MCF 10A (cell line): ENCODE results near the gene KCNMA1. TPM values are rescaled to one million over a fixed set of nuclear protein-coding genes. Genes with fewer than 3 reads are reported as not detected.

Experiments used
- BruUV-seq: library from RNA; stranded (reverse); fragments of 400-500 nt; replicated peaks from 2 replicates; lab custom pipeline; 2021; lab: Mats Ljungman, UMichigan
- CTCF ChIA-PET: fragments of 300-600 bp; sonication (Branson Sonifier 250); formaldehyde crosslinking; extraction: SDS; loops from one replicate; lab custom pipeline; 2021; ENCODE audit warnings: antibody characterized with exemption, inconsistent platforms; lab: Yijun Ruan, JAX
- POLR2A ChIA-PET: fragments of 300-600, 350-650 bp; sonication (Branson Sonifier 250); formaldehyde crosslinking; extraction: SDS; loops from one replicate; lab custom pipeline; 2020; ENCODE audit warnings: antibody characterized with exemption, inconsistent platforms; lab: Yijun Ruan, JAX
- DNase-seq: peaks from one replicate; pipeline ENCODE4 v3.0.0-alpha.2; 2018; ENCODE audit not compliant: unreplicated experiment
- H3K27ac Mint-ChIP-seq: one replicate; pipeline ENCODE4 v1.8.0; 2022; ENCODE audit warnings: mild to moderate bottlenecking, low read depth, mixed read lengths; ENCODE audit not compliant: unreplicated experiment
- H3K27me3 Mint-ChIP-seq: one replicate; pipeline ENCODE4 v1.8.0; 2022; ENCODE audit warnings: mixed read lengths; ENCODE audit not compliant: insufficient read depth, unreplicated experiment
- H3K36me3 Mint-ChIP-seq: one replicate; pipeline ENCODE4 v1.8.0; 2022; ENCODE audit warnings: mild to moderate bottlenecking, moderate library complexity, mixed read lengths; ENCODE audit not compliant: insufficient read depth, unreplicated experiment
- H3K4me1 Mint-ChIP-seq: one replicate; pipeline ENCODE4 v1.8.0; 2022; ENCODE audit warnings: mixed read lengths; ENCODE audit not compliant: insufficient read depth, unreplicated experiment
- H3K4me3 Mint-ChIP-seq: one replicate; pipeline ENCODE4 v1.8.0; 2022; ENCODE audit warnings: mild to moderate bottlenecking, moderate library complexity, mixed read lengths; ENCODE audit not compliant: unreplicated experiment
- H3K9me3 Mint-ChIP-seq: one replicate; pipeline ENCODE4 v1.8.0; 2022; ENCODE audit warnings: mixed read lengths; ENCODE audit not compliant: unreplicated experiment
- intact Hi-C: fragments of 100-400 bp; cut with micrococcal nuclease; formaldehyde crosslinking; loops from 2 replicates; pipeline ENCODE4 v1.14.1; 2022
- total RNA-seq: library from RNA; stranded (reverse); gene quantifications from 2 replicates; pipeline ENCODE4 v1.2.3, GENCODE V29; 2022
- TF ChIP-seq, protein P1 (sequence below): fragments of 200-600 bp; IDR thresholded peaks from one replicate; pipeline ENCODE4 v1.8.0; 2022; ENCODE audit warnings: antibody characterized with exemption, mild to moderate bottlenecking; ENCODE audit not compliant: unreplicated experiment

KCNMA1 gene
- total RNA-seq, 1 experiment from 2014 or later: 7.5 TPM

DNA sequence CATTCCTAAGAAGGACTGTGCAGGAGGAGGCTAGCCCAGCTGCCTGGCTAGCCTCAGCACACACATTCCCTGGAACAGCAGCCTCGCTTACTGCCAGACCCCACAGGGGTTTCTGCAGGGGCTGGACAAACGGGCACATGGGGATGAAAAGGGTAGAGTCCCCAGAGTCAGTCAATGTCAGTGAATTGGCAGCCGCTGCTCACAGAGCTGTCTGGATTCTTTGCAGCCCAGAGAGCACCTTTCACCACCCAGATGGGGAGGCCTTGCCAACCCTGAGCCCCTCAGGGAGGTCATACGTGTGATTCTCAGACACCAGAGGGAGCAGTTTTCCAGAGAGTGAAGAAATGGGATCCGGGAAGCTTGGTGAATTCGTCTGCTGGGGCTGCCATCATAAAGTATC, 143.3 kb downstream of the KCNMA1 start:
- Mint-ChIP-seq H3K36me3 (no peaks in the 10 kb centered on the region), H3K9me3 (no peaks in the 10 kb centered on the region), H3K27ac (no peak overlapping the region), H3K27me3 (no peaks in the 10 kb centered on the region), H3K4me1 (peaks cover 11% of the 10 kb centered on the region), H3K4me3 (no peak overlapping the region)
- CTCF ChIA-PET: interaction anchor here (0.7 to 1.5 kb wide), 5 partner anchors 17 to 244 kb away, joined by 3 to 5 read pairs (median 3); no protein-coding TSS in a partner anchor
- POLR2A ChIA-PET: interaction anchor here (0.6 kb wide), 1 partner anchor 248 kb away, joined by 3 read pairs; no protein-coding TSS in a partner anchor
- DNase-seq: peak; percentile 49
- no TSS peak for BruUV-seq
- intact Hi-C loops: loop anchor here (1.0 kb wide), 1 partner anchor 111 kb away; no protein-coding TSS in a partner anchor
- TF ChIP-seq, protein P1, sequence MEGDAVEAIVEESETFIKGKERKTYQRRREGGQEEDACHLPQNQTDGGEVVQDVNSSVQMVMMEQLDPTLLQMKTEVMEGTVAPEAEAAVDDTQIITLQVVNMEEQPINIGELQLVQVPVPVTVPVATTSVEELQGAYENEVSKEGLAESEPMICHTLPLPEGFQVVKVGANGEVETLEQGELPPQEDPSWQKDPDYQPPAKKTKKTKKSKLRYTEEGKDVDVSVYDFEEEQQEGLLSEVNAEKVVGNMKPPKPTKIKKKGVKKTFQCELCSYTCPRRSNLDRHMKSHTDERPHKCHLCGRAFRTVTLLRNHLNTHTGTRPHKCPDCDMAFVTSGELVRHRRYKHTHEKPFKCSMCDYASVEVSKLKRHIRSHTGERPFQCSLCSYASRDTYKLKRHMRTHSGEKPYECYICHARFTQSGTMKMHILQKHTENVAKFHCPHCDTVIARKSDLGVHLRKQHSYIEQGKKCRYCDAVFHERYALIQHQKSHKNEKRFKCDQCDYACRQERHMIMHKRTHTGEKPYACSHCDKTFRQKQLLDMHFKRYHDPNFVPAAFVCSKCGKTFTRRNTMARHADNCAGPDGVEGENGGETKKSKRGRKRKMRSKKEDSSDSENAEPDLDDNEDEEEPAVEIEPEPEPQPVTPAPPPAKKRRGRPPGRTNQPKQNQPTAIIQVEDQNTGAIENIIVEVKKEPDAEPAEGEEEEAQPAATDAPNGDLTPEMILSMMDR: no peak

DNA sequence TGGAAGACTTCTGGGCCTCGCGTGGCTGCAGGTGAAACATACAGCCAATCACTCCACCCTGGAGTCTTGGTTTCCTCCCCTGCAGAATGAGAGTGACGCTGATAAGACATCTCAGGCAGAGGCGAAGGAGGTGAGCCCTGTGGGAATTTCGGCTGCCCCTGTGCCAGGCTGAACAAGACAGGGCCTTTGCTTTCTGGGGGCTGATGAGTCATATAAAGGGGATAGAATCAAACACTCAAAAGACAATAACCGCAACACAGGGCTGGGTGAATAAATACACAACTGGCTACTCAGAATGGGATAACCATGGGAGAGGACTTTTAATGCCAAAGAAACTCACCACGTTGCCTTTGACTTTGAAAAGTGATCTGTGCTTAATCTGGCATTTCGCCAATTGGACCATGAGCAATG, 143.8 kb downstream of the KCNMA1 start:
- H3K4me1 Mint-ChIP-seq: peaks cover 11% of the 10 kb centered on the region
- POLR2A ChIA-PET: no interaction called here
- CTCF ChIA-PET: interaction anchor here (0.7 kb wide), 1 partner anchor 199 kb away, joined by 3 read pairs; no protein-coding TSS in a partner anchor
- TF ChIP-seq, protein P1: no peak
- H3K27ac Mint-ChIP-seq: no peak overlapping the region
- no peaks in the 10 kb centered on the region for H3K27me3 Mint-ChIP-seq
- no peak overlapping the region for H3K4me3 Mint-ChIP-seq
- no peak for DNase-seq
- H3K36me3 Mint-ChIP-seq: no peaks in the 10 kb centered on the region
- BruUV-seq: no TSS peak
- intact Hi-C loops: loop anchor here (1.0 kb wide), 1 partner anchor 111 kb away; no protein-coding TSS in a partner anchor
- H3K9me3 Mint-ChIP-seq: no peaks in the 10 kb centered on the region

DNA sequence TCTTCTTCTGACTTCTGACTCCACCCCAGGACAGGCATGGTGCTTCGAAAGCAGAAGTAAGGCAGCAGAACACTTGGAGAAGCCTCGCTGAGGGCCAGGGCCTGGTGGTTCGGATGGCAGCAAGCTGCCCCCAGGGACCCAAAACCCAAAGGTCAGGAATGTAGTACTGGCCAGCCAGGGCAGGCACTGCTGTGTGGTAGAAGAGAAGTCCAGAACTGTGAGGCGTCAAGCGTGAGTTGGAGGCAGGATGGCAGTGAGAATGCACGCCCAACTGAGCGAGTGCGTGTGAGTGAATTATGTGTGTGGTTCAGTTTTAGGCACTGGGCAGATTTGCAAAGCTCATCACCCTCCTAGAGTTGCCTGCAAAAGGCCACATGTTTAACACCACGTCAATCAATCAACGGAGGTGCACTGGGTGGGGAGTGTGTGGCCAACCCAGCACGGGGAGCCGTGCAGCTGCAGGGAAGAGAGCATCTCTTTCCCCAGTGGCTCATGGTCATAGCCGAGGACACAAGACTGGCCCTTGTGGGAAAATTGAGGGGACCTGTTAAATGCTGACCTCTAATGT, 144.3 kb downstream of the KCNMA1 start:
- H3K4me1 Mint-ChIP-seq: peaks cover 10% of the 10 kb centered on the region
- CTCF ChIA-PET: no interaction called here
- TF ChIP-seq, protein P1: no peak
- POLR2A ChIA-PET: interaction anchor here (1.3 kb wide), 1 partner anchor 12 kb away, joined by 3 read pairs; no protein-coding TSS in a partner anchor
- no peaks in the 10 kb centered on the region for H3K9me3 Mint-ChIP-seq
- no peaks in the 10 kb centered on the region for H3K36me3 Mint-ChIP-seq
- no peak overlapping the region for H3K4me3 Mint-ChIP-seq
- no peak overlapping the region for H3K27ac Mint-ChIP-seq
- H3K27me3 Mint-ChIP-seq: no peaks in the 10 kb centered on the region
- no TSS peak for BruUV-seq
- intact Hi-C loops: no loop called here
- DNase-seq: no peak

DNA sequence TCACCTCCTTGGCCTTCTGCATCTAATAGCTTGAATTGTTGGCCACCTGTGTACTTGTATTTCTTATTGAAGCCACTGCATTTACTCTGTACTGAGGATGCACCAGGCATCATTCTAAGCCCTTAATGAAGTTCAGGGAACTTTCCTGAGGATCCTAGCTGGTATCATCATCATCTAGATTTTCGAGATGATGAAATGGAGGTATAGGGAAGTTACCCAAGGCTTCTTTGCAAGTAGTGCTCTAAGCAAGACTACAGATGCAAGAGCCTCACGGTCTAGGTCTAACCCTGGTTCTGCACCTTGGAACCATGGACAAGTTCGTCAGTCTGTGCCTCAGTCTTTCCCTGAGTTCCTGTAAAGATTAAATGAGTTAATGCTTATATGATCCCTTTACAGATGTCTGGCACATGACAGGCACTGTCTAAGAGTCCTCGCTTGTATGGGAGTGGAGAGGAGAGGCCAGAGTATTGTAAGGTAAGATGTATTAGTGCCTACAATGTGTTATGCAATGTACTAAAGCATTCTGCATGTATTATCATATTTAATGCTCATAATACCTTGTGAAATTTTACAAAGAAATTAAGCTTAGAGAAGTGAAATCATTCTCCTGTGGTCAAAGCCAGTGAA, 145.1 kb downstream of the KCNMA1 start:
- Mint-ChIP-seq H3K4me1 (peaks cover 2% of the 10 kb centered on the region), H3K9me3 (no peaks in the 10 kb centered on the region), H3K4me3 (no peak overlapping the region), H3K27ac (no peak overlapping the region), H3K27me3 (no peaks in the 10 kb centered on the region), H3K36me3 (no peaks in the 10 kb centered on the region)
- no TSS peak for BruUV-seq
- TF ChIP-seq, protein P1: no peak
- intact Hi-C loops: no loop called here
- no peak for DNase-seq
- ChIA-PET CTCF (interaction anchor here (0.5 to 1.0 kb wide), 2 partner anchors 13 to 1512 kb away, joined by 3 read pairs; no protein-coding TSS in a partner anchor), POLR2A (interaction anchor here (1.3 kb wide), 1 partner anchor 12 kb away, joined by 3 read pairs; no protein-coding TSS in a partner anchor)
